Esophagus muscularis mucosa (tissue), 4 donors: ENCODE measurements around the gene SUN1. TPM values are rescaled to one million over a fixed set of nuclear protein-coding genes. Genes with fewer than 3 reads are reported as not detected.

Source experiments
- DNase-seq: peaks from one replicate; pipeline ENCODE4 v3.0.0-alpha.2; 2017; ENCODE audit errors: extremely low spot score
- H3K27ac ChIP-seq, 4 donors: fragments of 200-600 bp; sonication (generic); replicated peaks in 1 of 4; 1 replicate in 3 of 4; 2 replicates in 1 of 4; pipeline ENCODE4 v1.5.1; 2016 to 2019; ENCODE audit warnings: mild to moderate bottlenecking in 1 of 4
- H3K27me3 ChIP-seq, 4 donors: fragments of 200-600 bp; sonication (generic); one replicate each; pipeline versions ENCODE4 v1.5.1 to v1.6.0; 2016 to 2019
- H3K36me3 ChIP-seq, 4 donors: fragments of 200-600 bp; sonication (generic); one replicate each; pipeline ENCODE4 v1.5.1; 2016 to 2019
- H3K4me1 ChIP-seq, 4 donors: fragments of 200-600 bp; sonication (generic); one replicate each; pipeline ENCODE4 v1.5.1; 2016 to 2019
- H3K4me3 ChIP-seq, 4 donors: fragments of 200-600 bp; sonication (generic); 1 replicate in 2 of 4; 2 replicates in 2 of 4; pipeline ENCODE4 v1.5.1; 2016 to 2019; ENCODE audit warnings: mild to moderate bottlenecking in 4 of 4, moderate library complexity in 1 of 4
- H3K9me3 ChIP-seq, 4 donors: fragments of 200-600 bp; sonication (generic); 1 replicate in 3 of 4; 2 replicates in 1 of 4; pipeline ENCODE4 v1.5.1; 2016 to 2019
- CTCF ChIP-seq, 3 experiments: fragments of 200-600 bp in 2 of 3; fragments of 450-650 bp in 1 of 3; sonication (generic) in 2 of 3; IDR thresholded peaks; one replicate each; pipeline ENCODE4 v1.5.1; 2017 to 2019; ENCODE audit warnings: antibody characterized with exemption in 3 of 3, mild to moderate bottlenecking in 2 of 3, moderate library complexity in 1 of 3
- EP300 ChIP-seq: sonication (generic); formaldehyde crosslinking; IDR thresholded peaks from one replicate; pipeline ENCODE4 v1.6.1; 2017; ENCODE audit warnings: antibody characterized with exemption
- POLR2A ChIP-seq: fragments of 450-650 bp; IDR thresholded peaks from one replicate; pipeline ENCODE4 v1.6.1; 2017; ENCODE audit warnings: antibody characterized with exemption, moderate library complexity, mild to moderate bottlenecking, low read depth
- POLR2AphosphoS5 ChIP-seq, 2 donors: sonication (generic); formaldehyde crosslinking; IDR thresholded peaks; one replicate each; pipeline ENCODE4 v1.6.1; 2017; ENCODE audit warnings: antibody characterized with exemption in 2 of 2
- WGBS: methylation state at CpG from one replicate; pipeline ENCODE4 v1.1.5; 2018; 5-methylcytosine and 5-hydroxymethylcytosine counted together
- intact Hi-C: fragments of 100-400 bp; cut with DNase I; formaldehyde crosslinking; loops from one replicate; pipeline ENCODE4 v1.15.1; 2023
- total RNA-seq, 4 donors: library from RNA; depleted of rRNA; stranded (reverse); fragments of >200 nt; gene quantifications; one replicate each; pipeline versions ENCODE4 v1.1.0 to v1.2.1, GENCODE V29; 2016

The SUN1 gene
- total RNA-seq, 4 donors from 2014 or later, result 132 to 149 (median 147) TPM

- DNase-seq, result no peak
- no peaks in the 10 kb centered on the region for H3K9me3 ChIP-seq
- peaks cover 0 to 13% (median 5%) of the 10 kb centered on the region in 4 donors for H3K36me3 ChIP-seq
- no peak for TF ChIP-seq POLR2A
- TF ChIP-seq CTCF (IDR thresholded peaks at IDR 0.05), result no peak
- no peak for TF ChIP-seq POLR2AphosphoS5 (IDR thresholded peaks at IDR 0.05)
- no peak for TF ChIP-seq EP300
- H3K4me3 ChIP-seq, result no peak overlapping the region
- H3K27ac ChIP-seq, result no peak overlapping the region
- intact Hi-C loops, result loop anchor here (5.0 kb wide), 1 partner anchor 38 kb away; the partner anchor contains the start of gene ADAP1
- 71% methylated on average over 22 of the region's 31 CpGs for WGBS
- H3K4me1 ChIP-seq, result peaks cover 11 to 47% (median 33%) of the 10 kb centered on the region in 4 donors
- H3K27me3 ChIP-seq, result no peaks in the 10 kb centered on the region
Measured at GRCh38 chr7:913736-914520, 81.7 kb downstream of the SUN1 start.

- no peaks in the 10 kb centered on the region for H3K27me3 ChIP-seq
- H3K36me3 ChIP-seq, result peaks cover 0 to 18% (median 6%) of the 10 kb centered on the region in 4 donors
- H3K27ac ChIP-seq, result no peak overlapping the region
- peaks cover 8 to 41% (median 28%) of the 10 kb centered on the region in 4 donors for H3K4me1 ChIP-seq
- no peak for TF ChIP-seq CTCF (IDR thresholded peaks at IDR 0.05)
- intact Hi-C loops, result loop anchor here (5.0 kb wide), 1 partner anchor 38 kb away; the partner anchor contains the start of gene ADAP1
- 82% methylated on average over 3 of the region's 16 CpGs for WGBS
- no peak overlapping the region for H3K4me3 ChIP-seq
- DNase-seq, result no peak
- no peaks in the 10 kb centered on the region for H3K9me3 ChIP-seq
Measured at GRCh38 chr7:914521-915194, 82.4 kb downstream of the SUN1 start.

GRCh38 chr7:915291-916218, 83.3 kb downstream of the SUN1 start:
- no peaks in the 10 kb centered on the region for H3K27me3 ChIP-seq
- H3K4me3 ChIP-seq, result no peak overlapping the region
- H3K27ac ChIP-seq, result no peak overlapping the region
- WGBS, result 89% methylated on average over 25 of the region's 43 CpGs
- peaks cover 6 to 32% (median 22%) of the 10 kb centered on the region in 4 donors for H3K4me1 ChIP-seq
- peaks cover 0 to 18% (median 6%) of the 10 kb centered on the region in 4 donors for H3K36me3 ChIP-seq
- H3K9me3 ChIP-seq, result no peaks in the 10 kb centered on the region
- intact Hi-C loops, result no loop called here
- TF ChIP-seq POLR2A, result no peak
- TF ChIP-seq POLR2AphosphoS5 (IDR thresholded peaks at IDR 0.05), result no peak
- no peak for TF ChIP-seq EP300
- TF ChIP-seq CTCF (IDR thresholded peaks at IDR 0.05), result no peak
- DNase-seq, result no peak

- Histone ChIP-seq H3K36me3 (peaks cover 0 to 20% (median 8%) of the 10 kb centered on the region in 4 donors), H3K27me3 (no peaks in the 10 kb centered on the region), H3K27ac (no peak overlapping the region), H3K4me1 (peaks cover 6 to 29% (median 20%) of the 10 kb centered on the region in 4 donors), H3K9me3 (no peaks in the 10 kb centered on the region), H3K4me3 (no peak overlapping the region)
- DNase-seq, result no peak
- TF ChIP-seq POLR2AphosphoS5 (IDR thresholded peaks at IDR 0.05), result no peak
- TF ChIP-seq CTCF (IDR thresholded peaks at IDR 0.05), result no peak
- no peak for TF ChIP-seq POLR2A
- TF ChIP-seq EP300, result no peak
- intact Hi-C loops, result no loop called here
- WGBS, result 10% methylated on average over 13 of the region's 17 CpGs
Measured at GRCh38 chr7:916291-916941, 84.1 kb downstream of the SUN1 start.
